ENCODE results near the gene ANKRD22. TPM values are rescaled to one million over a fixed set of nuclear protein-coding genes. Genes with fewer than 3 reads are reported as not detected.

Gene ANKRD22
- total and polyA plus RNA-seq, 7 experiments from 2014 or later: 0.32 to 1.2 (median 0.48) TPM; not detected in 1

GRCh38 chr10:88788924-88789323, 62.7 kb downstream of the ANKRD22 start:
- Mint-ChIP-seq H3K36me3 (no peaks in the 10 kb centered on the region), H3K4me1 (peaks cover 3 to 17% (median 5%) of the 10 kb centered on the region in 7 donors), H3K4me3 (no peak overlapping the region), H3K27me3 (peaks cover 0 to 36% (median 4%) of the 10 kb centered on the region in 5 donors), H3K27ac (no peak overlapping the region), H3K9me3 (no peaks in the 10 kb centered on the region)
- Histone ChIP-seq H3K27me3 (ENCODE audit: control insufficient read depth in 2 of 2, insufficient read depth in 2 of 2, low read length in 2 of 2) (no peaks in the 10 kb centered on the region), H3K27ac (ENCODE audit: low read depth, low read length) (no peak overlapping the region), H3K9me3 (ENCODE audit: control insufficient read depth in 2 of 3, low read length in 3 of 3) (no peaks in the 10 kb centered on the region), H3K4me1 (ENCODE audit: control insufficient read depth in 2 of 2, insufficient read depth in 2 of 2, low read length in 2 of 2) (peaks cover 0 to 4% of the 10 kb centered on the region in 2 donors), H3K36me3 (ENCODE audit: control insufficient read depth in 2 of 3, insufficient read depth in 3 of 3, low read length in 3 of 3) (no peaks in the 10 kb centered on the region), H3K4me3 (ENCODE audit: low read length) (no peak overlapping the region)
- intact Hi-C loops (cut with micrococcal nuclease): no loop called here
- ATAC-seq (no peak), DNase-seq (no peak)
- CTCF ChIA-PET: no interaction called here
- POLR2A ChIA-PET: interaction anchor here (1.2 kb wide), 1 partner anchor 26 kb away, joined by 3 read pairs; no protein-coding TSS in a partner anchor

- intact Hi-C loops (cut with micrococcal nuclease): no loop called here
- no peaks in the 10 kb centered on the region for H3K9me3 Mint-ChIP-seq
- Histone ChIP-seq H3K36me3 (ENCODE audit: control insufficient read depth in 2 of 3, insufficient read depth in 3 of 3, low read length in 3 of 3) (no peaks in the 10 kb centered on the region), H3K9me3 (ENCODE audit: control insufficient read depth in 2 of 3, low read length in 3 of 3) (no peaks in the 10 kb centered on the region), H3K4me3 (ENCODE audit: low read length) (no peak overlapping the region), H3K27ac (ENCODE audit: low read depth, low read length) (no peak overlapping the region), H3K4me1 (ENCODE audit: control insufficient read depth in 2 of 2, insufficient read depth in 2 of 2, low read length in 2 of 2) (no peaks in the 10 kb centered on the region), H3K27me3 (ENCODE audit: control insufficient read depth in 2 of 2, insufficient read depth in 2 of 2, low read length in 2 of 2) (no peaks in the 10 kb centered on the region)
- CTCF ChIA-PET: no interaction called here
- peaks cover 0 to 7% (median 0%) of the 10 kb centered on the region in 7 donors for H3K4me1 Mint-ChIP-seq
- no peaks in the 10 kb centered on the region for H3K36me3 Mint-ChIP-seq
- no peak overlapping the region for H3K27ac Mint-ChIP-seq
- peaks cover 0 to 36% (median 4%) of the 10 kb centered on the region in 5 donors for H3K27me3 Mint-ChIP-seq
- POLR2A ChIA-PET: no interaction called here
- DNase-seq (no peak), ATAC-seq (no peak)
- H3K4me3 Mint-ChIP-seq: no peak overlapping the region
Measured at GRCh38 chr10:88787463-88787862, 64.2 kb downstream of the ANKRD22 start.

DNA sequence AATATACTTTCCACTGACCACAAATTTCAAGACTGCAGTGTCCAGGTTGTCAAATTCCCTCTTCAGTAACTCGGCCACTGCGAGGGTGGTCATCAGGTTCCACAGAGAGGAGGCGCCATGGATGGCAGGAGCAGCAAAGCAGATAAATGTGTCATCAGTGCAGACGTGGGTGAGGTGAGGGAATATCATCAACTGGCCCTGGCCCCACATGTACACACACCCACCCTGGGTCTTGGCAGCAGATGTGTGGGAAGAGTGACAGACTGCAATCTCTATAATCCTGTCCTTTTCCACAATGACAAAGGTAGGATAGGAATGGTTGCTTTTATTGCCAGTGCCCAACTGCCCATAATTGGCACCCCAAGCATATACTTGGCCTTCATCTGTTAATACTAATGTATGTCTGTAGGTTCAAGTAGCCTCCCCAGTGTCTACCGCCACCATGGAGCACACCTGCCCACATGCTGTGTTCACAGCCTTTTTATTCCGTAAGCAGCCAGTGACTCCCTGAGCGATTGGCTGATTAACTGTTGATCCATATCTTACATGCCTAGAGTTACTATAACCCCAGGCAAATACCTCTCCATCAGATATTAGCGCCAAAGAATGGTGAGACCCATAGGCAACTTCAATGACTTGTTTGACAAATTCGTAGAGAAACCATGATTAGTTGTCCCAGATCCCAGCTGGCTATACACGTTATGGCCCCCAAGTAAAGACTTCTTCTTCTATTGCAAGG, 65.4 kb downstream of the ANKRD22 start:
- Histone ChIP-seq H3K27ac (ENCODE audit: low read depth, low read length) (no peak overlapping the region), H3K4me3 (ENCODE audit: low read length) (no peak overlapping the region), H3K27me3 (ENCODE audit: control insufficient read depth in 2 of 2, insufficient read depth in 2 of 2, low read length in 2 of 2) (no peaks in the 10 kb centered on the region), H3K9me3 (ENCODE audit: control insufficient read depth in 2 of 3, low read length in 3 of 3) (no peaks in the 10 kb centered on the region), H3K36me3 (ENCODE audit: control insufficient read depth in 2 of 3, insufficient read depth in 3 of 3, low read length in 3 of 3) (no peaks in the 10 kb centered on the region), H3K4me1 (ENCODE audit: control insufficient read depth in 2 of 2, insufficient read depth in 2 of 2, low read length in 2 of 2) (no peaks in the 10 kb centered on the region)
- peak overlapping the region in 1 of 9 donors; percentile 21 for H3K27ac Mint-ChIP-seq
- peaks cover 0 to 40% (median 4%) of the 10 kb centered on the region in 5 donors for H3K27me3 Mint-ChIP-seq
- peaks cover 0 to 2% (median 0%) of the 10 kb centered on the region in 7 donors for H3K4me1 Mint-ChIP-seq
- POLR2A ChIA-PET: no interaction called here
- intact Hi-C loops (cut with micrococcal nuclease): no loop called here
- DNase-seq (no peak), ATAC-seq (no peak)
- H3K4me3 Mint-ChIP-seq: no peak overlapping the region
- CTCF ChIA-PET: no interaction called here
- H3K36me3 Mint-ChIP-seq: no peaks in the 10 kb centered on the region
- H3K9me3 Mint-ChIP-seq: no peaks in the 10 kb centered on the region

DNA sequence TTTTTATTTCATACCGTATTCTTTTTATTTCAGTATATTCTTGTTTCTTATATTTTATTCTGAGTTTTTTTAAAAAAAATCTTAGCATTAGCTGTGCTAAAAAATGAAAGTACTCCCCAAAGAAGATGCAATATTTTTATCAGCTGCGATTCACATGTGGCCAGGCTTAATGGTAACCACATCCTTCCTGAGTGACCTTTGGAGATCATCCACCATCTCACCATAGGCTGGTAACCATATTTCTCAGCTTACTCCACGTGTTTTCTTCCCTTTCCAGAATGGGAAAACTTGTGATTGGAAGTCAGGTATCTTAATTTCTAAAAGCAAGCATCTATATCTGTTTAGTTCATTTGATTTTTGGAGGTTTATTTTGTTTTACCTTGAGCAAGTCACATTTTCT, 67.9 kb downstream of the ANKRD22 start:
- H3K27me3 Mint-ChIP-seq: peaks cover 0 to 50% (median 4%) of the 10 kb centered on the region in 5 donors
- ChIA-PET CTCF (interaction anchor here (0.7 kb wide), 1 partner anchor 133 kb away, joined by 3 read pairs; no protein-coding TSS in a partner anchor), POLR2A (no interaction called here)
- no peak for ATAC-seq
- Histone ChIP-seq H3K9me3 (ENCODE audit: control insufficient read depth in 2 of 3, low read length in 3 of 3) (no peaks in the 10 kb centered on the region), H3K27me3 (ENCODE audit: control insufficient read depth in 2 of 2, insufficient read depth in 2 of 2, low read length in 2 of 2) (no peaks in the 10 kb centered on the region), H3K4me3 (ENCODE audit: low read length) (no peak overlapping the region), H3K36me3 (ENCODE audit: control insufficient read depth in 2 of 3, insufficient read depth in 3 of 3, low read length in 3 of 3) (no peaks in the 10 kb centered on the region), H3K4me1 (ENCODE audit: control insufficient read depth in 2 of 2, insufficient read depth in 2 of 2, low read length in 2 of 2) (no peaks in the 10 kb centered on the region), H3K27ac (ENCODE audit: low read depth, low read length) (no peak overlapping the region)
- H3K4me3 Mint-ChIP-seq: no peak overlapping the region
- H3K4me1 Mint-ChIP-seq: peaks cover 0 to 2% (median 0%) of the 10 kb centered on the region in 7 donors
- no peak for DNase-seq
- no peak overlapping the region for H3K27ac Mint-ChIP-seq
- no peaks in the 10 kb centered on the region for H3K9me3 Mint-ChIP-seq
- no peaks in the 10 kb centered on the region for H3K36me3 Mint-ChIP-seq
- intact Hi-C loops (cut with micrococcal nuclease): no loop called here

GRCh38 chr10:88782222-88782621, 69.4 kb downstream of the ANKRD22 start:
- Histone ChIP-seq H3K36me3 (ENCODE audit: control insufficient read depth in 2 of 3, insufficient read depth in 3 of 3, low read length in 3 of 3) (no peaks in the 10 kb centered on the region), H3K27ac (ENCODE audit: low read depth, low read length) (no peak overlapping the region), H3K9me3 (ENCODE audit: control insufficient read depth in 2 of 3, low read length in 3 of 3) (no peaks in the 10 kb centered on the region), H3K4me3 (ENCODE audit: low read length) (no peak overlapping the region), H3K4me1 (ENCODE audit: control insufficient read depth in 2 of 2, insufficient read depth in 2 of 2, low read length in 2 of 2) (no peaks in the 10 kb centered on the region), H3K27me3 (ENCODE audit: control insufficient read depth in 2 of 2, insufficient read depth in 2 of 2, low read length in 2 of 2) (no peaks in the 10 kb centered on the region)
- intact Hi-C loops (cut with micrococcal nuclease): no loop called here
- no peaks in the 10 kb centered on the region for H3K9me3 Mint-ChIP-seq
- peaks cover 0 to 2% (median 0%) of the 10 kb centered on the region in 7 donors for H3K4me1 Mint-ChIP-seq
- no peak for ATAC-seq
- H3K36me3 Mint-ChIP-seq: no peaks in the 10 kb centered on the region
- H3K27ac Mint-ChIP-seq: no peak overlapping the region
- DNase-seq: no peak
- no peak overlapping the region for H3K4me3 Mint-ChIP-seq
- POLR2A ChIA-PET: no interaction called here
- peaks cover 0 to 49% (median 4%) of the 10 kb centered on the region in 5 donors for H3K27me3 Mint-ChIP-seq
- CTCF ChIA-PET: no interaction called here

DNA sequence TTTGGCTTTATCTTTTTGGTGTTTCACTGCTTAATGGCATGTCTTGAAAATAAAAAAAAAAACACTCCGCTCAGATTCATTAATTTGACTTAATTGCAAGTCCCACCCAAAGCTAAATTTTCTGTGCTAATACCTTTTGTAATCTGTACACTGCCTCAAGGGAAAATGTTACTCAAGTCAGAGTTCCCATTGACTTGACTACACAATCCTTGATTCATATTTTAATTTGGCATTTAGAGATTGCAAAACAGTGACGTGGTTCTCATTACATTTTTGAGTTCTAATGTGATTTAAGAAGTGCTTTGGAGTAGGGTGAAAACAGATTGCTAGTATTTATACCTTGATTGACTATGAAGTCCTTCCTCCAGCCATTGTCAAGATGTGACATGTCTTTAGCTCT, 70.4 kb downstream of the ANKRD22 start:
- Mint-ChIP-seq H3K27ac (no peak overlapping the region), H3K4me3 (no peak overlapping the region), H3K27me3 (peaks cover 0 to 50% (median 1%) of the 10 kb centered on the region in 5 donors), H3K9me3 (peaks cover 0 to 4% (median 0%) of the 10 kb centered on the region in 11 donors), H3K36me3 (no peaks in the 10 kb centered on the region), H3K4me1 (peaks cover 0 to 2% (median 0%) of the 10 kb centered on the region in 7 donors)
- Histone ChIP-seq H3K27ac (ENCODE audit: low read depth, low read length) (no peak overlapping the region), H3K9me3 (ENCODE audit: control insufficient read depth in 2 of 3, low read length in 3 of 3) (no peaks in the 10 kb centered on the region), H3K27me3 (ENCODE audit: control insufficient read depth in 2 of 2, insufficient read depth in 2 of 2, low read length in 2 of 2) (no peaks in the 10 kb centered on the region), H3K36me3 (ENCODE audit: control insufficient read depth in 2 of 3, insufficient read depth in 3 of 3, low read length in 3 of 3) (no peaks in the 10 kb centered on the region), H3K4me1 (ENCODE audit: control insufficient read depth in 2 of 2, insufficient read depth in 2 of 2, low read length in 2 of 2) (no peaks in the 10 kb centered on the region), H3K4me3 (ENCODE audit: low read length) (no peak overlapping the region)
- DNase-seq: no peak
- CTCF ChIA-PET: interaction anchor here (0.7 kb wide), 1 partner anchor 393 kb away, joined by 3 read pairs; no protein-coding TSS in a partner anchor
- POLR2A ChIA-PET: no interaction called here
- intact Hi-C loops (cut with micrococcal nuclease): no loop called here
- ATAC-seq: no peak
